AML-193 (cell line): Measurements from ENCODE around the gene KRT6C.
"Not testable (repeated sequence)": the region's sequence is repeated elsewhere in the genome, so short reads cannot be mapped to it uniquely, and the experiment has no call there.

Experiments
- DNase-seq, 2 experiments: peaks; one replicate each; lab custom pipeline; 2025; lab: John Stamatoyannopoulos, UW

The KRT6C gene

DNA sequence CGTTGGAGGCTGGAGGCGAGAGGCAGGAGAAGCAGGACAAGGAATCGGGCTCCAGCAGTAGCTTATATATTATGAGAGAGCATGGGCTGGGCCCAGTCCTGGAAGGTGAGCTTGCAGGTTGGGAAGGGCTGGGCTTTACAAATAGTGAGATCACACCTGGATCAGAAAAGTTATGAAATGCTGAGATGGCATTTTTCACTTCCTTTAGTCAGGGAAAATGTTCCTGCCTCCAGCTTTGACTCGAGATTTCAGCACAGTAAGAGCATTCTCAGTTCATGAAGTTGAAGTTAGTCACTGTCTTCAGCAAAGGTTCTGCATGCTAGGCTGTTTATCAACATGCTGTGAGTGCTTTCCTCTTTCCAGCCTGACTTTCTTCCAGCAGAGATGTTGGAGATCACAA, at the start of gene KRT6C:
TSS of gene KRT6C (minus strand) at position 38 of the 400 bp plus-strand sequence. CDS start 68 bp downstream, outside the sequence.
- no peak for DNase-seq

DNA sequence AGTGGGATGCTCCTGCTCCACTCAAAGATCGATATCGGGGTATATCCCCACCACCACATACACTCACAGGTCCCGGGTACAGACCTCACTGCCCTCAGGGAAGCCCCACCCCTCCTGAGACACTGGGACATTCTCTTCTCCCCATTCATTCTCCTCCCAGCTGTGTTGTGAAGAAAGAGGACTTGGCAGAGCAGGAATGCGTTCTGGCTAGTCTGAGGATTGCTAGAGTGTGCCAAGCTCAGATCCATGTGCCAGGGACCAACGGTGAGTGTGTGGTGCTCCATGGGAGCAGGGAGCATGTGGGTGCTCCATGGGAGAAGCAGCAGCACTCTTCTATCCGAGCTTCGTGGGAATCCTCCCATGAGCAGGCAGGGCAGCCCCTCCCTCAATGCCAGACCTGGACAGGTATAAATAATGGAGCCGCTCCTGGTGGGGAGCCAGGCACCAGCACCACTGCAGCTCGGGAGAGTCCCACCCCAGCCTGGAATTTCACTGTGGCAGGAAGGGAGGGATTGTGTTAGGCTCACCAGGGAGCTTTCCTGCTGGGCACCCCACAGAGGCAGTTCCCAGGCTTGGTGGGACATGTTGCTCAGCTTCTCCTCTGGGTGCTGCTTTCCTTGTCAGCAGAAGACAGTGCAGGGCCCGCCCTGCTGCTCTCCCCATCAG, 48.9 kb upstream of the KRT6C start:
- DNase-seq = no peak

- DNase-seq = no peak
These were observed 48.1 kb upstream of the KRT6C start for GRCh38 chr12:52521568-52522266.

GRCh38 chr12:52521175-52521567, 47.6 kb upstream of the KRT6C start:
- DNase-seq = no peak

DNA sequence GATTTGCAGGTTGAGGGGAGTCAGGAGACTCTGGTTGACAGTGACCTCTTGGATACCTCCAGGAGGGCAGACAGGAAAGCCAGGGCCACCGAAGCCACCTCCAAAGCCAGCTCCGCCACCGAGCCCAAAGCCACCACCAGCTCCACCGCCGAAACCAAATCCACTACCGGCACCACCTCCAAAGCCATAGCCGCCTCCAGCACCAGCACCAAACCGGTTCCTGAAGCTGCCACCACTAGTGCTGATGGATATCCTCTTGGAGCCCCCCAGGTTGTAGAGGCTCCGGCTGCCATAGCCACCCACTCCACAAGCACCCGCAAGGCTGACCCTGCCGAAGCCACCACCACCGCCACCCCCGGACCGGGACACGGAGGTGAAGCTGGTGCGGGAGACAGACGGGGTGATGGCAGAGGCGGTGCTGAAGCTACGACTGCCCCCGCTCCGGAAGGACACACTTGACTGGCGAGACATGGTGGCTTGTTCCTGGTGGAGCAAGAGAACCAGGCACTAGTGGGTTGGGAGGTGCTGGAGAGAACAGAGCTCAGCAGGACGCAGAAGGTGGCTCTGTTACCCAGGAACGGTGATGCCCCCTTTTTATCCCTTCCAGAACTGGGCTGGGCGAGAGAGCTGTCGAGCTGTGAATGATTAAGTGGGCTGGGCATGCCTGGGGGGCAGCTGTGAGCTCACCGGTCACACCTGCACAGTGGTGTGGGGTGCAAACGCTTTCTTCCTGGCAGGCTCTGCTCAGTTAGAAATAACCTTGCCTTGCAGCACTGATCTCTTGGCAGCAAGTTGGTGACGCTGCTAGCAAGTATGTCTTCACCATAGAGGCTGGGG, 46.4 kb upstream of the KRT6C start, which contains the start of gene KRT5:
TSS of gene KRT5 (minus strand) at position 569 of the 837 bp plus-strand sequence. CDS start at position 471, 98 bp downstream.
- DNase-seq = no peak

GRCh38 chr12:52519387-52519703, 45.7 kb upstream of the KRT6C start:
- no peak for DNase-seq

DNA sequence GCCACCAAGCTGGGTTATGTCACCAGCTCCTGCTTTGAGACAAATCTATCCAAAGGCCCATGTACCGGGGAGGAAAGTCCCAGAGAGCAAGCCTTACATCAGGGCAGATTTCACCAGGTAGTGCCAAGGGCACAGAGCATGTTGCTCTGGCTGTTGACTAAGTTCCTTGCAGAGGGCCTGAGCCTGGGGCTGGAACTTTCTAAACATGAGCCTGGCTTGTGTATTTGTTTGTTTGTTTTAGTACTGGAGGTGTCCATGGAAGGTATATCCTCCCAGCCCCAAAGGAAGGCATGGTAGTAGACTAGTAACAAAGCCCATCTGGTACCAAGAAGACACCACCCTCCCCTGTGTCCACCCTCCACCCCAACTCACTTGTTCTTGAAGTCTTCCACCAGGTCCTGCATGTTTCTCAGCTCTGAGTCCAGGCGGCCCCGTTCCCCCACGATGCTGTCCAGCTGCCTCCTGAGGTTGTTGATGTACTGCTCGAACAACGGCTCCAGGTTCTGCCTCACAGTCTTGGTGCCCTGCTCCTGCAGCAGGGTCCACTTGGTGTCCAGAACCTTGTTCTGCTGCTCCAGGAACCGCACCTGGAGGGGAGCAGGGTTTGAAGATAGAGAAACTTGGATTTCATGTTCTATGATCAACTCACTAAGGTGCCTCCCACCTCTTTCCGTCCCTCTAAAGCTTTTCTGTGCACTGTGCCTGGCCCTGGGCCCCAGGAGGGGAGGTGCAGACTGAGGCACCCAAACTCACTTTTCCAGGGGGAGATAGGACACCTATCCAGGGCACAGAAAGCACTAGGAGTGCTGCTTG, 45.2 kb upstream of the KRT6C start:
- no peak for DNase-seq

DNA sequence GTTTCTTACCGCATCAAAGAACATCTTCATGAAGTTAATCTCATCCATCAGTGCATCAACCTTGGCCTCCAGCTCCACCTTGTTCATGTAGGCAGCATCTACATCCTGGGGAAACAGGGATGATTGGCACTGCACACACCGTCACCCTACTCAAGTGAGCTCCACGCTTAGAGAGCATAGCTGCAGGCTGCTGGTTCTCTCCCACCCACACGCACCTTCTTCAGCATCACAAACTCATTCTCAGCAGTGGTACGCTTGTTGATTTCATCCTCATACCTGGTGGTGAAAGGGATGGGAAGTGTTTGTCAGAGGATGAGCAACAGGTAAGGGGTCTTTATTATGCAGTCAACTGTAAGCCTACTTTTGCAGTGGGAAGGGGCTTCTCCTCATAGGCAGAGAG, 44.3 kb upstream of the KRT6C start:
- no peak for DNase-seq

DNA sequence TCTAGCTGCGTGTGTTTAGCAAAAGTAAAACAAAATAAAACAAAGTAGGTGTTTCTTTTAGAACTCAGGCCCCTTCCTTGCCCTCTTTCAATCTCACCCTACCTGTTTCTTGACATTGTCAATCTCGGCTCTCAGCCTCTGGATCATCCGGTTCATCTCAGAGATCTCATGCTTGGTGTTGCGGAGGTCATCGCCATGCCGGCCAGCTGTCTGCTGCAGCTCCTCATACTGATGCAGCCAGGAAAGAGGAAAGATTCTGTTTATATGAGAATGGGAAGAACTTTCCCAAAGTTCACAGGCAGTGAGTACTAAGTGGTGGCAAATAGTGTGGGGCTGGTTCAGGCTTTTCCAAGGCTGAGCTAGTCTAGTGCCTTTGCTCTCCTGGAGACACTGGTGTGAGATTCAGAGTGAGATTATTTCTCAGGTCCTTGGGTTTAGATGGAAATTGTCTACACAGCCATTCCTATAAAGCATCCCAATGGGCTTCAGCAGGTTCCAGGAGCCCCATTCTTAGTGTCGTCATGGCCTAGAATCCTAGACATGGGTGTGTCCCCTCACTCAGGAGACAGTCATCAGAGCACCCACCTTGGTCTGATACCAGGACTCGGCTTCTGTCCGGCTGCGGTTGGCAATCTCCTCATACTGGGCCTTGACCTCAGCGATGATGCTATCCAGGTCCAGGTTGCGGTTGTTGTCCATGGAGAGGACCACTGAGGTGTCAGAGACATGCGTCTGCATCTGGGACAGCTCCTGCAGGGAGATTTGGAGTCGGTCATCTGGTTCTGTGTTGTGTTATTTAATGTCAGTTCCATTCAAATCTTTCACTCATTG, 43.6 kb upstream of the KRT6C start:
- DNase-seq = no peak

DNA sequence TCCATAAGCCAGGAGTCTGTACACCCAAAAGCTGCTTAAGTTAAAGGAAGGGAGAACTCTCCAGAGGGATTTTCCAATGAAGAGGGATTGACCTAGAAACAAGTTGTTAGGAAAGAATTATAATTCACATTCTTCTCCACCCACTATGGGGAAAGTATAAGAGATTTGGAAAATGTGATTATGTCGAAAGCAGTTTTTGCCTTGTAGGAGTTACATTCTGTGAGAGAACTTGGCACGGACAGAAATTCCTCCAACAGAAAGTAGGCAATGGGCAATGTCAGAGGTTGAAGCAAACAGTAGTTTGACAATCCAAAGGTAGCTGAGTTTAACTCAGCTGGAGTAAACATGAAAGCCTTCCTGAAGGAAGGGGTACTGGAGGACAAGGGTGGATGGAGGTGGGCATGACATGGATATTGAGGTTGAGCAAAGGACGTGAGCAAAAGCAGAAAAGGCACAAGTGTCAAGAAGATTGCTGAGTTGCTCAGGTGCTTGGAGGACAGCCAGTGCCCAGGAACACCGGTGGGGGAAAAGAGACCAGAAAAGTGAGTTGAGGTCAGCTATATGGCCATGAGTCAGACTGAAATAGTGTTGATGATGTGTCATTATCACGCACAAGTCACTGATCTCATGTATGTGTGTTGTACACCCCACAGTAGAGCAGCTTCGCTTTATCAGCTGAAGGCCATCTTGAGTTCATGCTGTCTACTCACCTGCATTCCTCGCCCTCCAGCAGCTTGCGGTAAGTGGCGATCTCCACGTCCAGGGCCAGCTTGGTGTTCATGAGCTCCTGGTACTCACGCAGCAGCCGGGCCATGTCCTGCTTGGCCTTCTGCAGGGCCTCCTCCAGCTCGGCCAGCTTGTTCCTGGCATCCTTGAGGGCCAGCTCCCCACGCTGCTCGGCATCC, 42.6 kb upstream of the KRT6C start:
- DNase-seq = no peak

DNA sequence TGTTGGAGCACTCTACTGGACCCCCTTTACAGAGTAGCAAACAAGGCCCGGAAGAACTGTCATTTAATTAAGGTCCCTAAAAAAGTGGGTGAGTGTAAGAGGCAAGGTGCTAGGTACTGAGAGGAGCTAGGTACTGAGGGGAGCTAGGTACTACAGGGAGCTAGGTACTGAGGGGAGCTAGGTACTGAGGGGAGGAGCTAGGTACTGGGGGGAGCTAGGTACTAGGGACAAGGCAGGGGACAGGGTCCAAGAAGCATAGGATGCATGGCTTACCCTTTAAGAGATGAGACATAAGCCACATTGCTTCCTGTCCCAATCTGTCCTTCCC, 41.7 kb upstream of the KRT6C start:
- no peak for DNase-seq

- DNase-seq = no peak
These were observed 41.1 kb upstream of the KRT6C start for GRCh38 chr12:52514471-52515318.

- no peak for DNase-seq
These were observed 40.1 kb upstream of the KRT6C start for GRCh38 chr12:52513736-52514135.

- no peak for DNase-seq
These were observed 34.6 kb upstream of the KRT6C start for GRCh38 chr12:52508211-52508610.

- DNase-seq = peak in 1 of 2 experiments; percentile 22
These were observed 33.5 kb upstream of the KRT6C start for GRCh38 chr12:52506858-52507715.

GRCh38 chr12:52502877-52503276, 29.3 kb upstream of the KRT6C start:
- no peak for DNase-seq

- no peak for DNase-seq
These were observed 27.9 kb upstream of the KRT6C start for GRCh38 chr12:52501490-52501889.

DNA sequence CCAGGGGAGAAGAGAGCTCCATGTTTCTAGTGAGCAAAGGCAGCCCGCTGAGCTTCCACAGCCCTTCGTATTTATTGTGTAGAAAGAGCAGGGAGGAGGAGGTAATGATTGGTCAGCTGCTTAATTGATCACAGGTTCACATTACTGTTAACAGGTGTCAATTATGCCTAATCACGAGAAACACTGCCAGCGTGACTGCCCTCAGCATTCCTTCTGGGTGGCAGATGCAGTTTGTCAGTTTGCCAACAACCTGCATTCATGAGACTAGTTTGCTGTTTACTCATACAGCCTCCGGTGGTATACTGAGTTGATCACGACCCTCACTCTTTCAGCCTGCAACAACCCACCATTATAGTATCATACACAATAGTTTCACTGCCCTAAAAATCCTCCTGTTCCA, 27.0 kb upstream of the KRT6C start:
- DNase-seq = not testable (repeated sequence)
